Liver (tissue), 9 donors: ENCODE measurements around the gene RNF175. TPM values are rescaled to one million over a fixed set of nuclear protein-coding genes. Genes with fewer than 3 reads are reported as not detected.
A peak's percentile ranks its signal among the peaks of the same experiment; 100 is the strongest.

Source experiments
- DNase-seq: peaks from one replicate; pipeline ENCODE4 v3.0.0-alpha.2; 2017; ENCODE audit warnings: low spot score
- H3K27ac ChIP-seq, 2 donors: one replicate each; pipeline ENCODE4 v1.7.0; 2013; ENCODE audit warnings: inconsistent platforms in 2 of 2, low read length in 2 of 2, control low read depth in 1 of 2, low read depth in 1 of 2, mild to moderate bottlenecking in 1 of 2
- H3K27me3 ChIP-seq, 4 donors: one replicate each; pipeline versions ENCODE4 v1.6.1 to v1.7.0; 2013; ENCODE audit warnings: low read length in 3 of 4, inconsistent platforms in 1 of 4, mild to moderate bottlenecking in 1 of 4, moderate library complexity in 1 of 4; ENCODE audit not compliant: control insufficient read depth in 4 of 4, insufficient read depth in 4 of 4
- H3K36me3 ChIP-seq, 4 donors: one replicate each; pipeline versions ENCODE4 v1.6.1 to v1.7.0; 2013; ENCODE audit warnings: low read length in 3 of 4, mild to moderate bottlenecking in 3 of 4, low read depth in 1 of 4, moderate library complexity in 1 of 4; ENCODE audit not compliant: control insufficient read depth in 4 of 4, insufficient read depth in 3 of 4
- H3K4me1 ChIP-seq, 4 donors: one replicate each; pipeline versions ENCODE4 v1.6.1 to v1.7.0; 2013; ENCODE audit warnings: low read length in 3 of 4, mild to moderate bottlenecking in 3 of 4, moderate library complexity in 1 of 4; ENCODE audit not compliant: control insufficient read depth in 4 of 4, insufficient read depth in 4 of 4
- H3K4me3 ChIP-seq, 3 donors: one replicate each; pipeline versions ENCODE4 v1.6.1 to v1.7.0; 2013; ENCODE audit warnings: low read length in 3 of 3, control low read depth in 1 of 3, low read depth in 1 of 3, mild to moderate bottlenecking in 1 of 3
- H3K9ac ChIP-seq, 2 donors: one replicate each; pipeline ENCODE4 v1.7.0; 2013; ENCODE audit warnings: low read length in 2 of 2, mild to moderate bottlenecking in 2 of 2, moderate library complexity in 2 of 2, control low read depth in 1 of 2, low read depth in 1 of 2
- H3K9me3 ChIP-seq, 4 donors: one replicate each; pipeline versions ENCODE4 v1.6.1 to v1.7.0; 2013; ENCODE audit warnings: low read length in 3 of 4; ENCODE audit not compliant: control insufficient read depth in 4 of 4
- ATF3 ChIP-seq: IDR thresholded peaks from 2 replicates; pipeline ENCODE4 v1.6.1; 2016; ENCODE audit warnings: antibody characterized with exemption
- FOXA1 ChIP-seq: IDR thresholded peaks from 2 replicates; pipeline ENCODE4 v1.6.1; 2016; ENCODE audit warnings: antibody characterized with exemption
- FOXA2 ChIP-seq: IDR thresholded peaks from 2 replicates; pipeline ENCODE4 v1.6.1; 2016; ENCODE audit warnings: antibody characterized with exemption
- GABPA ChIP-seq, 2 donors: IDR thresholded peaks in 1 of 2; conservative IDR thresholded peaks in 1 of 2; 2 replicates each; pipeline ENCODE4 v1.6.1; 2016; ENCODE audit warnings: antibody characterized with exemption in 2 of 2, mild to moderate bottlenecking in 1 of 2, moderate library complexity in 1 of 2
- HNF4A ChIP-seq, 2 donors: conservative IDR thresholded peaks; 2 replicates each; pipeline ENCODE4 v1.6.1; 2016; ENCODE audit warnings: antibody characterized with exemption in 2 of 2, mild to moderate bottlenecking in 2 of 2
- HNF4G ChIP-seq: IDR thresholded peaks from 2 replicates; pipeline ENCODE4 v1.6.1; 2016; ENCODE audit warnings: antibody characterized with exemption
- JUND ChIP-seq, 2 donors: IDR thresholded peaks; 2 replicates each; pipeline ENCODE4 v1.6.1; 2016; ENCODE audit warnings: antibody characterized with exemption in 2 of 2
- MAX ChIP-seq: IDR thresholded peaks from 2 replicates; pipeline ENCODE4 v1.6.1; 2016; ENCODE audit warnings: antibody characterized with exemption
- NR2F2 ChIP-seq: IDR thresholded peaks from 2 replicates; pipeline ENCODE4 v1.6.1; 2016; ENCODE audit warnings: antibody characterized with exemption
- RAD21 ChIP-seq, 2 donors: IDR thresholded peaks; 2 replicates each; pipeline ENCODE4 v1.6.1; 2016; ENCODE audit warnings: antibody characterized with exemption in 2 of 2, mild to moderate bottlenecking in 2 of 2
- RXRA ChIP-seq, 2 donors: IDR thresholded peaks; 2 replicates each; pipeline ENCODE4 v1.6.1; 2017 to 2018; ENCODE audit warnings: antibody characterized with exemption in 2 of 2, mild to moderate bottlenecking in 1 of 2
- SP1 ChIP-seq: IDR thresholded peaks from 2 replicates; pipeline ENCODE4 v1.6.1; 2018; ENCODE audit warnings: antibody characterized with exemption, mild to moderate bottlenecking
- YY1 ChIP-seq: IDR thresholded peaks from 2 replicates; pipeline ENCODE4 v1.6.1; 2016; ENCODE audit warnings: antibody characterized with exemption, mild to moderate bottlenecking
- WGBS: extraction: QIAGEN DNeasy Blood & Tissue Kit; methylation state at CpG from one replicate; pipeline ENCODE4 v1.1.7; 2013; 5-methylcytosine and 5-hydroxymethylcytosine counted together
- polyA plus RNA-seq, 2 donors: library from polyadenylated mRNA; stranded (reverse) in 1 of 2; unstranded in 1 of 2; fragments of 200-250 nt in 1 of 2; fragments of >200 nt in 1 of 2; fragmentation: Nextera tagmentation in 1 of 2; extraction: Ambion mirVana in 1 of 2; gene quantifications; one replicate each; pipeline versions ENCODE4 v1.2.1 to v1.2.3, GENCODE V29; 2013 to 2015
- total RNA-seq, 2 donors: library from RNA; depleted of rRNA; stranded (reverse); fragments of >200 nt; gene quantifications; one replicate each; pipeline ENCODE4 v1.2.3, GENCODE V29; 2014
- TF ChIP-seq, protein P1 (sequence below): fragments of 150-350 bp; IDR thresholded peaks from 2 replicates; pipeline ENCODE4 v1.5.1; 2017; ENCODE audit warnings: improper control_type of control experiment, low read depth, low read length; ENCODE audit not compliant: missing input control
- TF ChIP-seq, protein P2 (sequence below): IDR thresholded peaks from 2 replicates; pipeline ENCODE4 v1.6.1; 2016; ENCODE audit warnings: antibody characterized with exemption
- donor health status: healthy.
- donor health status: healthy.
- donor health status: healthy.
- donor health status: healthy.
- donor health status: healthy.

RNF175 gene
- total and polyA plus RNA-seq, 4 donors: 0.08 to 0.65 (median 0.24) TPM; not detected in 1

- Histone ChIP-seq H3K4me3 (peak overlapping the region in 1 of 3 donors; percentile 7), H3K9ac (no peak overlapping the region), H3K27me3 (peaks cover 0 to 34% (median 20%) of the 10 kb centered on the region in 4 donors), H3K27ac (no peak overlapping the region), H3K9me3 (no peaks in the 10 kb centered on the region), H3K4me1 (peaks cover 13 to 40% (median 23%) of the 10 kb centered on the region in 4 donors), H3K36me3 (no peaks in the 10 kb centered on the region)
- WGBS: 8% methylated on average over 37 of the region's 37 CpGs
- TF ChIP-seq HNF4A (conservative IDR thresholded peaks at IDR 0.05) (no peak), HNF4G (no peak), MAX (no peak), RAD21 (IDR thresholded peaks at IDR 0.05) (peak; percentile 51 to 66), JUND (IDR thresholded peaks at IDR 0.05) (peak in 1 of 2 donors; percentile 50)
- TF ChIP-seq, protein P1, sequence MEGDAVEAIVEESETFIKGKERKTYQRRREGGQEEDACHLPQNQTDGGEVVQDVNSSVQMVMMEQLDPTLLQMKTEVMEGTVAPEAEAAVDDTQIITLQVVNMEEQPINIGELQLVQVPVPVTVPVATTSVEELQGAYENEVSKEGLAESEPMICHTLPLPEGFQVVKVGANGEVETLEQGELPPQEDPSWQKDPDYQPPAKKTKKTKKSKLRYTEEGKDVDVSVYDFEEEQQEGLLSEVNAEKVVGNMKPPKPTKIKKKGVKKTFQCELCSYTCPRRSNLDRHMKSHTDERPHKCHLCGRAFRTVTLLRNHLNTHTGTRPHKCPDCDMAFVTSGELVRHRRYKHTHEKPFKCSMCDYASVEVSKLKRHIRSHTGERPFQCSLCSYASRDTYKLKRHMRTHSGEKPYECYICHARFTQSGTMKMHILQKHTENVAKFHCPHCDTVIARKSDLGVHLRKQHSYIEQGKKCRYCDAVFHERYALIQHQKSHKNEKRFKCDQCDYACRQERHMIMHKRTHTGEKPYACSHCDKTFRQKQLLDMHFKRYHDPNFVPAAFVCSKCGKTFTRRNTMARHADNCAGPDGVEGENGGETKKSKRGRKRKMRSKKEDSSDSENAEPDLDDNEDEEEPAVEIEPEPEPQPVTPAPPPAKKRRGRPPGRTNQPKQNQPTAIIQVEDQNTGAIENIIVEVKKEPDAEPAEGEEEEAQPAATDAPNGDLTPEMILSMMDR: peak; percentile 27
- DNase-seq: no peak
Measured at GRCh38 chr4:153791746-153792617, 32.2 kb upstream of the RNF175 start.

GRCh38 chr4:153790962-153791551 is 31.2 kb upstream of the RNF175 start:
- peaks cover 0 to 40% (median 22%) of the 10 kb centered on the region in 4 donors for H3K27me3 ChIP-seq
- no peak overlapping the region for H3K27ac ChIP-seq
- DNase-seq: no peak
- H3K9me3 ChIP-seq: no peaks in the 10 kb centered on the region
- TF ChIP-seq RAD21 (IDR thresholded peaks at IDR 0.05) (peak; percentile 4 to 32), RXRA (IDR thresholded peaks at IDR 0.05) (no peak)
- TF ChIP-seq, protein P1: peak; percentile 6
- H3K4me3 ChIP-seq: peak overlapping the region in 1 of 3 donors; percentile 31
- peaks cover 13 to 40% (median 23%) of the 10 kb centered on the region in 4 donors for H3K4me1 ChIP-seq
- WGBS: 4% methylated on average over 51 of the region's 51 CpGs
- H3K36me3 ChIP-seq: no peaks in the 10 kb centered on the region
- H3K9ac ChIP-seq: no peak overlapping the region

GRCh38 chr4:153790500-153790865 is 30.7 kb upstream of the RNF175 start:
- no peak overlapping the region for H3K27ac ChIP-seq
- no peak overlapping the region for H3K9ac ChIP-seq
- no peaks in the 10 kb centered on the region for H3K9me3 ChIP-seq
- peak overlapping the region in 1 of 3 donors; percentile 31 for H3K4me3 ChIP-seq
- no peaks in the 10 kb centered on the region for H3K36me3 ChIP-seq
- 15% methylated on average over 10 of the region's 10 CpGs for WGBS
- no peak for DNase-seq
- peaks cover 0 to 42% (median 22%) of the 10 kb centered on the region in 4 donors for H3K27me3 ChIP-seq
- peaks cover 13 to 40% (median 23%) of the 10 kb centered on the region in 4 donors for H3K4me1 ChIP-seq
- TF ChIP-seq MAX (no peak), JUND (IDR thresholded peaks at IDR 0.05) (no peak), FOXA1 (no peak), YY1 (no peak), RAD21 (IDR thresholded peaks at IDR 0.05) (no peak), RXRA (IDR thresholded peaks at IDR 0.05) (no peak), ATF3 (no peak), NR2F2 (no peak), GABPA (IDR thresholded peaks at IDR 0.05 in 1 of 2, conservative IDR thresholded peaks at IDR 0.05 in 1 of 2) (no peak), SP1 (no peak), HNF4G (no peak), FOXA2 (no peak)
- TF ChIP-seq, protein P2, sequence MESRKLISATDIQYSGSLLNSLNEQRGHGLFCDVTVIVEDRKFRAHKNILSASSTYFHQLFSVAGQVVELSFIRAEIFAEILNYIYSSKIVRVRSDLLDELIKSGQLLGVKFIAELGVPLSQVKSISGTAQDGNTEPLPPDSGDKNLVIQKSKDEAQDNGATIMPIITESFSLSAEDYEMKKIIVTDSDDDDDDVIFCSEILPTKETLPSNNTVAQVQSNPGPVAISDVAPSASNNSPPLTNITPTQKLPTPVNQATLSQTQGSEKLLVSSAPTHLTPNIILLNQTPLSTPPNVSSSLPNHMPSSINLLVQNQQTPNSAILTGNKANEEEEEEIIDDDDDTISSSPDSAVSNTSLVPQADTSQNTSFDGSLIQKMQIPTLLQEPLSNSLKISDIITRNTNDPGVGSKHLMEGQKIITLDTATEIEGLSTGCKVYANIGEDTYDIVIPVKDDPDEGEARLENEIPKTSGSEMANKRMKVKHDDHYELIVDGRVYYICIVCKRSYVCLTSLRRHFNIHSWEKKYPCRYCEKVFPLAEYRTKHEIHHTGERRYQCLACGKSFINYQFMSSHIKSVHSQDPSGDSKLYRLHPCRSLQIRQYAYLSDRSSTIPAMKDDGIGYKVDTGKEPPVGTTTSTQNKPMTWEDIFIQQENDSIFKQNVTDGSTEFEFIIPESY: no peak
- TF ChIP-seq, protein P1: no peak
